ENCODE results near the gene FBXL14. TPM values are rescaled to one million over a fixed set of nuclear protein-coding genes. Genes with fewer than 3 reads are reported as not detected.

The FBXL14 gene
- total RNA-seq, 2 donors from 2014 or later = 10.0 to 20.4 TPM

GRCh38 chr12:1583421-1584078, 10.8 kb downstream of the FBXL14 start:
- H3K27me3 Mint-ChIP-seq (ENCODE audit: insufficient read depth) = peaks cover 99% of the 10 kb centered on the region
- H3K4me3 ChIP-seq (ENCODE audit: low read length) = no peak overlapping the region
- no peaks in the 10 kb centered on the region for H3K36me3 ChIP-seq (ENCODE audit: control insufficient read depth, insufficient read depth, low read length)
- peaks cover 94% of the 10 kb centered on the region for H3K27me3 ChIP-seq (ENCODE audit: control insufficient read depth, insufficient read depth, low read length, poor library complexity, severe bottlenecking)
- DNase-seq = peak; percentile 89
- no peaks in the 10 kb centered on the region for H3K36me3 Mint-ChIP-seq (ENCODE audit: low read depth)
- peaks cover 21% of the 10 kb centered on the region for H3K4me1 ChIP-seq (ENCODE audit: control insufficient read depth, insufficient read depth, low read length)
- H3K4me3 Mint-ChIP-seq = no peak overlapping the region
- H3K9ac ChIP-seq (ENCODE audit: extremely low read depth, low read length, poor library complexity, severe bottlenecking) = no peak overlapping the region
- no peak overlapping the region for H3K27ac Mint-ChIP-seq
- H3K4me1 Mint-ChIP-seq = peaks cover 29% of the 10 kb centered on the region
- H3K9me3 ChIP-seq (ENCODE audit: control insufficient read depth, low read length) = no peaks in the 10 kb centered on the region
- no peaks in the 10 kb centered on the region for H3K9me3 Mint-ChIP-seq
- 0 to 6% methylated on average over 3 to 6 of the region's 6 CpGs for WGBS, 2 experiments (ENCODE audit: insufficient coverage in 1 of 2, insufficient read length in 1 of 2)
- peak overlapping the region; percentile 89 for H3K27ac ChIP-seq (ENCODE audit: low read depth, low read length)
- TF ChIP-seq CTCF (conservative IDR thresholded peaks at IDR 0.05) = peak; percentile 100

DNA sequence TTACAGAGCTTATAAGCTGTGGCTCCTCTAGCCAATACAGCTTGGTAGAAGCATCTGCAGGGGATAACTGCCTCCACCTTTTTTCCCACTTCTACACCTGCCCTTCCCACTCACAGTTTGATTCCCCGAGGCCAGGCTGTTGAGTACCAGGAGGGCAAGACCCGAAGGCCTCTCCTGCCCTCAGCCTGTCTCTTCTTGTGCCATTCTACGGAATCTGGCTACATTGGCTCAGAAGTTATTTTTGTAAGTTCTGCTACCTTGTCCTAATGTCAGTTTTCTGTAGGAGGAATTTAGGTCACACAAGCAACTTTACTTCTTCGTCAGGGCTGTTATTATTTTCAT, 11.7 kb downstream of the FBXL14 start:
- peaks cover 99% of the 10 kb centered on the region for H3K27me3 Mint-ChIP-seq (ENCODE audit: insufficient read depth)
- TF ChIP-seq CTCF (conservative IDR thresholded peaks at IDR 0.05) = no peak
- 92 to 100% methylated on average over 3 of the region's 4 CpGs for WGBS, 2 experiments (ENCODE audit: insufficient coverage in 1 of 2, insufficient read length in 1 of 2)
- Histone ChIP-seq H3K9ac (ENCODE audit: extremely low read depth, low read length, poor library complexity, severe bottlenecking) (no peak overlapping the region), H3K4me3 (ENCODE audit: low read length) (no peak overlapping the region), H3K27ac (ENCODE audit: low read depth, low read length) (no peak overlapping the region), H3K36me3 (ENCODE audit: control insufficient read depth, insufficient read depth, low read length) (no peaks in the 10 kb centered on the region), H3K27me3 (ENCODE audit: control insufficient read depth, insufficient read depth, low read length, poor library complexity, severe bottlenecking) (peaks cover 93% of the 10 kb centered on the region), H3K4me1 (ENCODE audit: control insufficient read depth, insufficient read depth, low read length) (peaks cover 18% of the 10 kb centered on the region), H3K9me3 (ENCODE audit: control insufficient read depth, low read length) (no peaks in the 10 kb centered on the region)
- no peak for DNase-seq
- no peaks in the 10 kb centered on the region for H3K36me3 Mint-ChIP-seq (ENCODE audit: low read depth)
- no peaks in the 10 kb centered on the region for H3K9me3 Mint-ChIP-seq
- H3K27ac Mint-ChIP-seq = no peak overlapping the region
- H3K4me3 Mint-ChIP-seq = no peak overlapping the region
- H3K4me1 Mint-ChIP-seq = peaks cover 21% of the 10 kb centered on the region

DNA sequence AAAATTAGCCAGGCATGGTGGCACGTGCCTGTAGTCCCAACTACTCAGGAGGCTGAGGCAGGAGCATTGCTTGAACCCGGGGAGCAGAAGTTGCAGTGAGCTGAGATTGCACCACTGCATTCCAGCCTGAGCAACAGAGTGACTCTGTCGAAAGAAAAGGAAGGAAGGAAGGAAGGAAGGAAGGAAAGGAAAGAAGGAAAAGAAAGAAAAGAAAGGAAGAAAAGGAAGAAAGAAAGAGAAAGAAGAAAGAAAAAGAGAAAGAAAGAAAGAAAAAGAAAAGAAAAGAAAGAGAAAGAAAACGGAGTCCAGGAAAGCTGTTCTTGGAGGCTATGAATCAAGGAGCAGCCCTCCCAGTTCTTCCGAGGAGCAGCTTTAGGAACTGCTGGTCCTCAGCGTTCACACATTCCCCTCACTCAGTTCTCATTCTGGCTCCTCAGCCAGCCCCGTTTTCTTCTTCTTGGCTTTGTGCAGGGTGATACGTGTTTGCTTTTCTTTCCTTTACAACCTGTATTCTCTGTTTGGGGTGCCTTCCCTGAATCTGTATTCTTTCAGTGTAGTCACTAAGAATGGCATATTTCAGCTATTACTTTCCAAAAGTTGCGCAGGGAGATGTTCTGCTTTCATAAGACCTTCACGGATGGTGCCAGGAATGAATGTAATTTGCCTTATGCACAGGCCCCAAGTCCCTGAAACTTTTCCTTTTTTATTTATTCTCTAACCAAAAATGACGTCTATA, 12.2 kb downstream of the FBXL14 start:
- H3K36me3 Mint-ChIP-seq (ENCODE audit: low read depth) = no peaks in the 10 kb centered on the region
- Histone ChIP-seq H3K4me3 (ENCODE audit: low read length) (no peak overlapping the region), H3K36me3 (ENCODE audit: control insufficient read depth, insufficient read depth, low read length) (no peaks in the 10 kb centered on the region), H3K9ac (ENCODE audit: extremely low read depth, low read length, poor library complexity, severe bottlenecking) (no peak overlapping the region), H3K27ac (ENCODE audit: low read depth, low read length) (no peak overlapping the region), H3K9me3 (ENCODE audit: control insufficient read depth, low read length) (no peaks in the 10 kb centered on the region), H3K27me3 (ENCODE audit: control insufficient read depth, insufficient read depth, low read length, poor library complexity, severe bottlenecking) (peaks cover 87% of the 10 kb centered on the region), H3K4me1 (ENCODE audit: control insufficient read depth, insufficient read depth, low read length) (peaks cover 22% of the 10 kb centered on the region)
- no peak overlapping the region for H3K27ac Mint-ChIP-seq
- TF ChIP-seq CTCF (conservative IDR thresholded peaks at IDR 0.05) = no peak
- 92 to 97% methylated on average over 11 of the region's 11 CpGs for WGBS, 2 experiments (ENCODE audit: insufficient coverage in 1 of 2, insufficient read length in 1 of 2)
- H3K27me3 Mint-ChIP-seq (ENCODE audit: insufficient read depth) = peaks cover 97% of the 10 kb centered on the region
- no peak for DNase-seq
- H3K4me3 Mint-ChIP-seq = no peak overlapping the region
- peaks cover 24% of the 10 kb centered on the region for H3K4me1 Mint-ChIP-seq
- no peaks in the 10 kb centered on the region for H3K9me3 Mint-ChIP-seq
